Measurements from ENCODE around the gene NFE2L1. TPM values are rescaled to one million over a fixed set of nuclear protein-coding genes. Genes with fewer than 3 reads are reported as not detected.

NFE2L1 gene
- total RNA-seq, 1 experiment from 2014 or later = 135 TPM

DNA sequence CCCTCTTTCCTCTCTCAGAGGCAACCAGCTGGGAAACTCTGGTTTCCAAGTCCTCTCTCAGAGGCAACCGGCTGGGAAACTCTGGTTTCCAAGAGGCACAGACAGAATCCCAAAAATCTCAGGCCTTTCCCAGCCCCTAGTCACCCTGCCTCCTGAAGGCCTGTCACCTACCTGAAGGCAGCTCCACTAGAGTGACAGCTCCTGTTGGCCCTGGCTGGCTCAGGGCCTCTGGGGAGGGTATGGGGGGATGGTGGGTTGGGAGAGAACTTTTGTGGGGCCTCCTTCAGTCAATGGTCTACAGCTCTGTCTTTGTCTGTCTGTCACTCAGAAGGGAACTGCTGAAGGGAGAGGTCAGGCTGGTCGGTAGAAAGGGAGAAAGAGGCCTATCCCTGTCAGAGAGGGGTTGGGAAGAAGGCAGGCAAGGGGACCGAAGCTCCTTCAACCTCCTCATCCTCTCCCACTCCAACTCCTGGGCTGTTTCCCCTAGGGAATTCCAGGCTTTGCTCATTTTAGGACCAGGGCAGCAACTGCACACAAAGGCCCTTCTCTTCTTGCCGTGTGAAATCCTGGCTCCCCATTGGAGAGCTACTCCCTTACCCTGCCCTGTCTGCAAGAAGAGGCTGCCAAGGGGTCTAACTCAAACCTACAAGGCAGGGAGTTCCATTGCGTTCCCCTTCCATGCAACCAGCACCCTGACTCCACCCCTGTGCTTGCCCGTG lies 34.1 kb upstream of the NFE2L1 start (continued):
- TF ChIP-seq REST (IDR thresholded peaks at IDR 0.05; ENCODE audit: low read depth) (no peak), JUND (IDR thresholded peaks at IDR 0.05) (no peak)

- Histone ChIP-seq H3K4me1 (ENCODE audit: control insufficient read depth in 1 of 2, insufficient read depth in 2 of 2, low read length in 2 of 2) (peaks cover 5 to 20% of the 10 kb centered on the region in 2 experiments; a peak in 3 of 4 replicates), H3K4me3 (replicated peaks in 1 of 2; ENCODE audit: low read depth in 1 of 2, low read length in 2 of 2) (no peak overlapping the region), H3K9me3 (ENCODE audit: control insufficient read depth in 1 of 2, insufficient read depth in 1 of 2, low read depth in 1 of 2, low read length in 2 of 2) (no peaks in the 10 kb centered on the region), H3K36me3 (ENCODE audit: control insufficient read depth in 1 of 2, insufficient read depth in 2 of 2, low read length in 2 of 2) (no peaks in the 10 kb centered on the region), H3K4me2 (ENCODE audit: low read length) (no peak overlapping the region), H3K9ac (ENCODE audit: low read length) (no peak overlapping the region), H2AFZ (ENCODE audit: low read depth, low read length, poor library complexity, severe bottlenecking) (no peak overlapping the region), H3K27ac (ENCODE audit: low read depth, low read length) (no peak overlapping the region), H3K27me3 (ENCODE audit: insufficient read depth, low read length) (no peaks in the 10 kb centered on the region), H4K20me1 (ENCODE audit: insufficient read depth) (no peaks in the 10 kb centered on the region), H3K9me2 (ENCODE audit: insufficient read depth) (no peaks in the 10 kb centered on the region), H3K79me2 (ENCODE audit: insufficient read depth, low read length) (no peaks in the 10 kb centered on the region)
- ChIA-PET CTCF (interaction anchor here (1.3 to 8.5 kb wide), 5 partner anchors 44 to 172 kb away, joined by 3 to 86 read pairs (median 36); partner anchors contain the start of genes CDK5RAP3 and SCRN2), POLR2A (no interaction called here), RAD21 (ENCODE audit: low non-redundant PET in 1 of 2, low total read pairs in 2 of 2, uncharacterized antibody in 2 of 2, unreplicated experiment in 2 of 2) (interaction anchor here in 1 of 2 experiments (1.0 kb wide), 1 partner anchor 36 kb away, joined by 4 read pairs; no protein-coding TSS in a partner anchor)
- no peak for DNase-seq (ENCODE audit: low read depth, low spot score)
- ATAC-seq = no peak
- intact Hi-C loops (cut with micrococcal nuclease) = no loop called here
- BruUV-seq (replicated peaks) = no TSS peak
- TF ChIP-seq, protein P1, sequence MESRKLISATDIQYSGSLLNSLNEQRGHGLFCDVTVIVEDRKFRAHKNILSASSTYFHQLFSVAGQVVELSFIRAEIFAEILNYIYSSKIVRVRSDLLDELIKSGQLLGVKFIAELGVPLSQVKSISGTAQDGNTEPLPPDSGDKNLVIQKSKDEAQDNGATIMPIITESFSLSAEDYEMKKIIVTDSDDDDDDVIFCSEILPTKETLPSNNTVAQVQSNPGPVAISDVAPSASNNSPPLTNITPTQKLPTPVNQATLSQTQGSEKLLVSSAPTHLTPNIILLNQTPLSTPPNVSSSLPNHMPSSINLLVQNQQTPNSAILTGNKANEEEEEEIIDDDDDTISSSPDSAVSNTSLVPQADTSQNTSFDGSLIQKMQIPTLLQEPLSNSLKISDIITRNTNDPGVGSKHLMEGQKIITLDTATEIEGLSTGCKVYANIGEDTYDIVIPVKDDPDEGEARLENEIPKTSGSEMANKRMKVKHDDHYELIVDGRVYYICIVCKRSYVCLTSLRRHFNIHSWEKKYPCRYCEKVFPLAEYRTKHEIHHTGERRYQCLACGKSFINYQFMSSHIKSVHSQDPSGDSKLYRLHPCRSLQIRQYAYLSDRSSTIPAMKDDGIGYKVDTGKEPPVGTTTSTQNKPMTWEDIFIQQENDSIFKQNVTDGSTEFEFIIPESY (IDR thresholded peaks at IDR 0.05; ENCODE audit: extremely low read depth, insufficient replicate concordance, low read length) = no peak
- TF ChIP-seq REST (IDR thresholded peaks at IDR 0.05; ENCODE audit: low read depth) (no peak), SP1 (IDR thresholded peaks at IDR 0.05; ENCODE audit: low read depth) (no peak), FOSL1 (IDR thresholded peaks at IDR 0.05; ENCODE audit: low read depth) (no peak), CBX3 (IDR thresholded peaks at IDR 0.05; ENCODE audit: low read depth) (no peak), MAX (IDR thresholded peaks at IDR 0.05) (no peak), EZH2 (IDR thresholded peaks at IDR 0.05) (no peak), YY1 (IDR thresholded peaks at IDR 0.05; ENCODE audit: extremely low read depth, insufficient replicate concordance, low read depth, low read length) (no peak), EZH2phosphoT487 (IDR thresholded peaks at IDR 0.05; ENCODE audit: borderline replicate concordance) (no peak), EGR1 (IDR thresholded peaks at IDR 0.05; ENCODE audit: low read depth) (no peak), ELF1 (IDR thresholded peaks at IDR 0.05; ENCODE audit: borderline replicate concordance, low read depth) (no peak), CEBPB (IDR thresholded peaks at IDR 0.05; ENCODE audit: low read depth) (no peak)
- TF ChIP-seq, protein P2, sequence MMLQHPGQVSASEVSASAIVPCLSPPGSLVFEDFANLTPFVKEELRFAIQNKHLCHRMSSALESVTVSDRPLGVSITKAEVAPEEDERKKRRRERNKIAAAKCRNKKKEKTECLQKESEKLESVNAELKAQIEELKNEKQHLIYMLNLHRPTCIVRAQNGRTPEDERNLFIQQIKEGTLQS (IDR thresholded peaks at IDR 0.05) = no peak
Observed at GRCh38 chr17:48014595-48015111, 33.5 kb upstream of the NFE2L1 start.

All from HCT116 (cell line).